ENCODE measurements around the gene JARID2.

DNA sequence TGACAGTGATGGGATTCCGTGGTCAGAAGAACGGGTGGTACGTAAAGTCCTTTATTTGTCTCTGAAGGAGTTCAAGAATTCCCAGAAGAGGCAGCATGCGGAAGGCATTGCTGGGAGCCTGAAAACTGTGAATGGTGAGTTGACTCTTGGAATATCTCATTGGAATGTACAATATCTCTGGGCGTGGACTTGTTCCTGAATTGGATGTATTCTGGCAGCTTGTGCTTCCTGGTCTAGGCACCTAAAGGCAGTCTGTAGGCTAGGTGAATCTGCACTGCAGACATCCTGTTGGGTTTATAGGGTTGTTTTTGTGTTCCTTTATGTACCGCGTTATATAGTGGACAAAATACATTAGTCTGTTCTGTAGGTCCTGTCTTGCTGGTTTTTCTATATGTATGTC, 128.2 kb downstream of the JARID2 start:
- TF ChIP-seq, protein P1, sequence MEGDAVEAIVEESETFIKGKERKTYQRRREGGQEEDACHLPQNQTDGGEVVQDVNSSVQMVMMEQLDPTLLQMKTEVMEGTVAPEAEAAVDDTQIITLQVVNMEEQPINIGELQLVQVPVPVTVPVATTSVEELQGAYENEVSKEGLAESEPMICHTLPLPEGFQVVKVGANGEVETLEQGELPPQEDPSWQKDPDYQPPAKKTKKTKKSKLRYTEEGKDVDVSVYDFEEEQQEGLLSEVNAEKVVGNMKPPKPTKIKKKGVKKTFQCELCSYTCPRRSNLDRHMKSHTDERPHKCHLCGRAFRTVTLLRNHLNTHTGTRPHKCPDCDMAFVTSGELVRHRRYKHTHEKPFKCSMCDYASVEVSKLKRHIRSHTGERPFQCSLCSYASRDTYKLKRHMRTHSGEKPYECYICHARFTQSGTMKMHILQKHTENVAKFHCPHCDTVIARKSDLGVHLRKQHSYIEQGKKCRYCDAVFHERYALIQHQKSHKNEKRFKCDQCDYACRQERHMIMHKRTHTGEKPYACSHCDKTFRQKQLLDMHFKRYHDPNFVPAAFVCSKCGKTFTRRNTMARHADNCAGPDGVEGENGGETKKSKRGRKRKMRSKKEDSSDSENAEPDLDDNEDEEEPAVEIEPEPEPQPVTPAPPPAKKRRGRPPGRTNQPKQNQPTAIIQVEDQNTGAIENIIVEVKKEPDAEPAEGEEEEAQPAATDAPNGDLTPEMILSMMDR (IDR thresholded peaks at IDR 0.05; ENCODE audit: low read depth, low read length) = no peak
- TF ChIP-seq POLR2A (IDR thresholded peaks at IDR 0.05; ENCODE audit: extremely low read depth, insufficient read length) (no peak), MYC (IDR thresholded peaks at IDR 0.05; ENCODE audit: low read depth, low read length) (no peak)

All from NB4 (cell line).